Measurements from ENCODE around the gene CEP162.
A peak's percentile ranks its signal among the peaks of the same experiment; 100 is the strongest.
"Not testable (repeated sequence)": the region's sequence is repeated elsewhere in the genome, so short reads cannot be mapped to it uniquely, and the experiment has no call there.

CEP162 gene, protein sequence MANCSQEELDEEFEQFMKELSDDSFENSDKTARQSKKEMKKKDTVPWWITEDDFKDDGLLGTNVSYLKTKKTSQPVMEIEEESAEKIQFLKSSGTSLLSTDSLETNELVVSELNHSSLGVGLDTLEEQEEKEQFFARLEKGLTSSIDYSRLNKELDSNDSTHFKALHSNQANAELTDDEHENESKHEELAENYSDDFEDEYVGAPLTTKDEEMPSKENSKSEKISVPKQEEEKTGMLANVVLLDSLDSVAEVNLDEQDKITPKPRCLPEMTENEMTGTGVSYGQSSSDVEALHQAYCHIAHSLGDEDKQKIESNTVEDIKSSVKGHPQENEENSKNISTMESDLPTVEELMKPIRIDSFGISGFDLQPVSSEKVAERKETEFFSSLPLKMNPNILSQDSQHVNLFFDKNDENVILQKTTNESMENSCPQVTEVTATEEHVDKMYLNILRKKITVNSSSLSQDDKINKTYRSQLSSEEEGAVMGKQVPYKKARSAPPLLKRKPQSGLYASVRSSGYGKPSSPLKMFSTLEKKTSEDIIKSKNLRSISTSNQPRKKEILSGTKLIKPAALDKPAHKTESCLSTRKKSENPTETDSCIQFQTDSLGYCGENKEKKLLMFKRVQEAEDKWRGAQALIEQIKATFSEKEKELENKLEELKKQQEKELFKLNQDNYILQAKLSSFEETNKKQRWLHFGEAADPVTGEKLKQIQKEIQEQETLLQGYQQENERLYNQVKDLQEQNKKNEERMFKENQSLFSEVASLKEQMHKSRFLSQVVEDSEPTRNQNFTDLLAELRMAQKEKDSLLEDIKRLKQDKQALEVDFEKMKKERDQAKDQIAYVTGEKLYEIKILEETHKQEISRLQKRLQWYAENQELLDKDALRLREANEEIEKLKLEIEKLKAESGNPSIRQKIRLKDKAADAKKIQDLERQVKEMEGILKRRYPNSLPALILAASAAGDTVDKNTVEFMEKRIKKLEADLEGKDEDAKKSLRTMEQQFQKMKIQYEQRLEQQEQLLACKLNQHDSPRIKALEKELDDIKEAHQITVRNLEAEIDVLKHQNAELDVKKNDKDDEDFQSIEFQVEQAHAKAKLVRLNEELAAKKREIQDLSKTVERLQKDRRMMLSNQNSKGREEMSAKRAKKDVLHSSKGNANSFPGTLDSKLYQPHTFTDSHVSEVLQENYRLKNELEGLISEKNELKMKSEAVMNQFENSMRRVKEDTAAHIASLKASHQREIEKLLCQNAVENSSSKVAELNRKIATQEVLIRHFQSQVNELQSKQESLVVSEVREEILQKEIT (N-terminal part only)

DNA sequence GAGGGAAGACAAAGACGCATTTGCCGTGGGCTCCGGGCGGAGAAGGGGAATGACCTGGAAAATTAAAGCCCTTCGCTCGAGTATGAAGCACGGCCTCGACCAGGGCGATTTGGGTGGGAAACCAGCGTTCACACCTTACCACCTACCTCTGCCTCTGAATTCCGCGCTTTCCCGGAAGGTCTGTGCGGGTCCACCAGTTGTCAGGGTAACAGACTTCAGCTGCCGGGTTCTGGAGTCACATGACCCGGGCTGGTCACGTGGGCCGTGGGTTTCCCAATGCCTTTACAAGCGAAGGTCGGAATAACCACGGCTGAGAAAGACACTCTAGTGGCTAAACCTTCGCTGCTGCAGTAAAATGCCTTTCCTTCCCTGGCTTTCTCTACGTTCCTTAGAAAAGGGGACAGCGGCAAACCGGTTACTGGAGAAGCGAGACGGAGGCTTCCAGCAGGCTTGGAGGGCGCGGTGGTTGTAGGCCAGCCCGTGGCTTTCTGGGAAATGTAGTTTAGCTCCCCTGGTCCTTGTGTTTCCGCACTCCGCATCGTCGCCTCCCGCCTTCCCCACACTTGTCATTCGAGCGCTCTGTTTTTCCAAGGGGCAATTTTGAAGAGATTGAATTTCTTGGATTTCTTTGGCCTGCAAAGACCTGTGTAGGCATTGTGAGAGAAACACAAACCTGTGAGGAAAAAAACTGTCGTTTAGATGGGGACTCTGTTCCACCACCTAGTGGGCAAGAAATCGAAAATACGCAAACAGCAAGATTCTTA lies at the start of gene CEP162:
Gene CEP162 (minus strand): TSS at position 210 of the 764 bp plus-strand sequence. CDS start 1,250 bp downstream, outside the sequence.
- DNase-seq, result peak; percentile 100

DNA sequence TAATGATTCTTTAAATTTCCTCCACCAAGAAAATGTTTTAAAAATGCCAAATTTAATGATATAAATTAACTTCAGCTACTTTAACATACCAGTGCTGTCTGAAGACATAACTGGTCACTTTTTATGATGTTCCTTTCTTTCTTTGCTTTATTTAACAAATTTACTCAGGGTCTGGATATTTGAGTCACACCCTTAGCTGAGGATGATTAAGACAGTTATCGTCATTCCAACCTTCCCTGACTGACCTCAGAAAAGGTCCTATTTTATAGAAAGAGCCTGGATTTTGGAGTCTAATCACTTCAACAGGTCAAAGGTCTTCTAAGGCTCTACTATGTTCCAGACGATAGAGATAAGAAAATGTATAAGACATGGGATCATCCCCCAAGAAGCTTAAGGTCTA lies 47.4 kb upstream of the CEP162 start:
- no peak for DNase-seq

DNA sequence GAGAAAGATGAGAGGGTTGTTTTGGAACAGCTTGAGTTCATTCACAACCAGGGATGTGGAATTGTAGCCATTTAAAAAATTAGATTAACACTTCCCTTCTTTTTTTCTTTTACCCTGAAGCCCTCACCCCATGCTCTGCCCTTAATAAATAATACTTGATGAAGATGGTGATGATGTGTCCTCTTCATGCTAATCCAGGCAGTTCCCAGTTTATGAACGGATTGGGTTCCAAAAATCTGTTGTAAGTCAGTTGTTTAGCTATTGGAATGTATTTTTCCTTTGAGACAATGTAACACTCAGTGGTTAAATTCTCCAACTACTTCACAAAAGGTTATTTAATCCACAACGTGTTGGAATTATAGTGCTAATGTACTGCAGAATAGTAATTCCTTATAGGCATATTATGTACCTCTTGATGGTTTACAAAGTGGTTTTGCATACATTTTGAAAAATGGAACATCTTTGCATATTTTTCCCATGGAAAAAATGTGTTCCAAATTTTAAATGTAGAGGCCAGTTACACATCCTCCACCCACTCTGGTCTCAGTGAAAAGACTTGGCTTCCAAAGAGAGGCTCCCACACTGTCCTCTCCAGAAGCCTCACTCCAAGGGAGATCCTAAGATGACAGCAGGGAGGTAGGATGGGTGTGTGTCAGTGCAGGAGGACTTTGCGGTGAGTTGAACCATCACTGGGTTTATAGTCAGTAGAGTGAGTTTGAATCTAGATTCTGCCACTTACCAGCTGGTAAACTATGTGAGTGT lies 45.8 kb upstream of the CEP162 start:
- no peak for DNase-seq

DNA sequence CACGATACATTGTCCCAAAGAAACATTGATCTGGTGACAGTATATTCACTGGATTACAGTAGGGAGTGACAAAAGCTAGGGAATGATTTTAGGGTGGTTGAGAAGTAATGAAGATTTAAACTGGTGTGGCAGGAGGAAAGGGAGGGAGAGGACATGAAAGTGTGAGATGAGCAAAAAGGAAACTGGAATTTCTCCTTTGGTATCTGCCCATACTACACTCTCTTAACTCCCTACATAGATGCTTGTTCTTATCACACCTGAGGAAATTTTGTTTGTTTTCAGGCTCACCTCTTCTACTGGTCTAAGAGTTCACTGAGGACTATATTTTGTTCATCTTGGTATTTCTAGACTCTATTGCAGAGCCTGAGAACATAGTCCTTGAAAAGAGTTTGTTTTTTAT lies 44.9 kb upstream of the CEP162 start:
- DNase-seq, result no peak

DNA sequence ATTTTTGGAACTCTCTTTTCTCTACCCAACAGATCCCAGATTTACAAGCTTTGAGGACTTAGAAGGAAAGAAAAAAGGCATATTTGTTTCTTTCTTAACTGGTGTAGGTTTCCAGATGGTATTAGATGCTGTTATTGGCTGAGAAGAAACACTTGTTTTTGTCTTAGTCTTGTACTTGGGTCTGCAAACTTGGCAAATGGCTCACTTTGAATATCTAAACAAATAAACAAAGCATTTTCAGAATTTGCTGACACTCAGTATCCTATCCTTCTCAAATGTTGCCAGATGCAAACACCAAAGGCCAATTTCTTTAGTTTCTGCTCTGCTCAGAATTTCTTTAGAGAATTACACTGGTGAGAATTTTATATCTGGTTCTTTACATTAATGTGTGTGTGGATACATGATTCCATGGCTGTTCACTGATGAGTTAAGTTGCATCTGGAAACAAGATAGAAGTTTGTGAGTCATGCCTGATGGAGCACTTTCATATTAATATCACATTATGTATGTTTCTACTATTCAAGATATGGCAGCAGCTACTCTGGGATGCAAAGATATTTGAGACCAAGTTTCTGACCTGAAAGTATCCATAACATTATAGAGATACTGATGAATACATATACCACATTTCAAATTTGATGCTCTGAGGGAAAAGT lies 43.7 kb upstream of the CEP162 start:
- DNase-seq, result no peak

DNA sequence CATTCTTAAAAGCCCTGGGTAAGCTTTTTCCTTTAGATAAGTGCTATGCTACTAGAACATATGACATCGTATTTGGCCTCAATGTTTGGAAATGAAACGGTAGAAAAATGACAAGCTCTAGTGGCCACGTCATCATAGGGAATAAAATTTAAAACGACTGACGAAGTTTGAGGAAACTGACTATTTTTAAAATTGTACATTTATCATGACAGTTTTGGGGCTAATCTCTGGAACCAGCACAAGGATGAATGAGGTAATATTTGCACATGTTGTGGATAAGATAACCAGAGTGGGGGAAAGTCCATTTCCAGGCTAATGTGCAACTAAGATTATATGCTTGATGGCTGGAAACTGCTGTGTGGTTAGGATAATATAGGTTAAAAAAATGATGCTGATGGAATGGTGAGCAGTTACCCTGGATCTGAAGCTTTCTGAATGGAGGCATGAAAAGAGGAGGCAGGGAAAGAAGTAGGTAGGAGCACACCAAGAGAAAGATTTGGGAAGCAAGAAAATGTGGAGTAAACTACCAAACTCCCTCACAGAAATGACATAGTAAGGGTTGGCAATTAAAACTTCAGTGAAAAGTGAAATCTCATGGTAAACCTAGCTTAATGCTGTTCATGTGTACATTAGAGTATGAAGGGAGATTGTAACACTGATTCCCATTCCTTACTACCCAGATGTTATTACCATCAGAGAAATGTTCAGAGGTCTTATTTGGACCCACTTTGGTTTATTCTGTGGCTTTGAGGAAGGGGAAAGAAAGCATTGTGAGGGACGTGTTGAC lies 42.7 kb upstream of the CEP162 start:
- DNase-seq, result no peak

DNA sequence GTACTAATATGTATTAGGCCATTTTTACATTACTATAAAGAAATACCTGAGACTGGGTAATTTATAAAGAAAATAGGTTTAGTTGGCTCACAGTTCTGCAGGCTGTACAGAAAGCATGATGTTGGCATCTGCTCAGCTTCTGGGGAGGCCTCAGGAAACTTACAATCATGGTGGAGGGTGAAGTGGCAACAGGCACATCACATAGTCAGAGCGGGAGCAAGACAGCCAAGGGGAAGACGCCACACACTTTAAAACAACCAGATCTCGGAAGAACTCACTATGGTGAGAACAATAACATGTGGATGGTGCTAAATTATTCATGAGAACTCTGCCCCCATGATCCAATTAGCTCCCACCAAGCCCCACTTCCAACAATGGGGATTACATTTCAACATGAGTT lies 41.3 kb upstream of the CEP162 start:
- no peak for DNase-seq

DNA sequence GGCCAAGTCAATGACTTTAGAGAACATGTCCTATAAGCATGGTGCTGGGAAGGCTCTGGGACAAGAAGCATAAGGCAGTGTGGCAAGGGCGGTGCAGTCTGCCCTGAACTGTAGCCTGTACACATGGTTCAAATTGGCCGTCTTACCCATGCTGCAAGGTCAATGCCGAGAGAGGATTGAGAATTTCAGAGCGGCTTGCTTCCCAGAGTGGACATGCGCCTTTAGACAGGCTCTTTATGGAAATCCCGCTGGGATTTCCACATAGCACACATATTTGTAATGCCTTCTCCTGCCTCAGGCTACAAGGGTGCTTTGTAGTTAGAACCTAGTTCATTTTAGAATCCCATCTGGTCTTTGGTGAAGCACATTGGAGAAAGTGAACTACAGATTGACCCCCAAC lies 36.1 kb upstream of the CEP162 start:
- DNase-seq, result no peak

DNA sequence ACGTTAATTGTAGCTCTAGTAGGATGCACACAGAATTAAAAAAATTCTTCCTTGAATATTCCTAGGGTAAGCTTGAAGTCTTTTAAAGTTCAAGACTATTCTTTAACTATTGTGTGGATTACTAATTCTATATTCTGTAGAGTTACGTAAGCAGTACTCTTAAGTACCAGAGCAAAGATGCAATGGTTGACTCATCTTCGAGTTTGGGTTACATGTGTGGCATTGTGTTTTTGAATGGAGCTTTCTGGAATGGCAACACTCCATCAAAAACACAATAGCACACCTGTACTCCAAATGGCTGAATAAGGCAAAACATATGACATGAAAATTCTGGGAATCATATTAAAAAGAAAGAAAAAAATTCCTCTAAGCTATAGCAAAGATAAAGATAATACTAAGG lies 33.5 kb upstream of the CEP162 start:
- DNase-seq, result no peak

DNA sequence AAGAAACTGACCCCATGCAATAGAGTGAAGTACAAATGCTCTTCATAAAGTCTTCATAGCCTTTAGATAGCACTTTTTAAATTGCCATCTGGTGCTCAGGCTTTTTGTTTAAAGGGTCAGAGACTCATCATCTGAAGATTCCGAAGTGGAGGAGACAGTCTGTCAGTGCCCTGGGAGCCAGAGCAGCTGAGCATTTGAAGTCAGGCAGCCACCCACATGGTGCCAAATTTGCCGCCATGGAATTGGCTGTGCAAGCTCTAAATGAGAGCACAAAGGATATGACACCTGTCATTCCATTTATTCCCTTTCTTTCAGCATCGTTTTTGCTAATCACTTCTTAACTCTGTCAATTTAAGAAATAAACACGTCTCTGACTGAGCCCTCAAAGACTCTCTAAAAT lies 32.8 kb upstream of the CEP162 start:
- DNase-seq, result peak; percentile 55

DNA sequence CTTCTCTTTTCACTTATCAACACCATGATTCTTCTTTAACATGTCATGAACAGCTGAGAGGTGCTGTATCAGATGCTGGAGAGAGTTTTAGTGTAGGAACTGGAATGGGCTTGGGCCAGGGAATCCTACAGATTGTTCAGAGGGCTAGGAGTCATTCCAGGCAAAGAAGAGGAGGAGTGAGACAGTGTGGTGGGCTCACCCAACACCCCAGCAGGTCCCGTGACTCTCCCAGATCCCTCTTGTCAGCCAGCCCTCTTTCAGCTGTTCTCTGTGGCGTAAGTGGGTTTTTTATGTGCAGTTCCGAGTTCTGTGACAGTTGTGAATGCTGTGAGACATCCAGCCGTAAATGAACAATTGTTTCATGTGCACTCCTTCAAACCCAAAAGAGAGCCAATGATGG lies 31.4 kb upstream of the CEP162 start:
- DNase-seq, result no peak

DNA sequence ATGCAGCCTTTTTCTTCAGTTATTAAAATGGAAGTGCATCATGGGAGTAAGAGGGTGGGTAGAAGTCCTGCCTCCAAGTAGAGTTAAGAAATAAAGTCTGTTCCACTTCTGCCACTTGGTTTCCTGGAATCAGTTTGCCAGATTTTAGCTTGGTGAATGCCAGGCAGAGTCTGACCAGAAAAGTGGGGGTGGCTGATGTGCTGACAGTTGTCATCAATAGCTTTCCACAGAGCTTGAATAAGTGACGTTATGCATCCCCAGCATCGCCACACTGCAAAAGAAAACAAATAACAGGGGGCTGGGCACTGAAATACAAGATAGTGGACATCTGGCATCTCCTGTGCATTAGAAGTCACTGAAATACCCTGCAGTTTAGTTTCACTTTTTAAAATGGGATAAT lies 30.8 kb upstream of the CEP162 start:
- no peak for DNase-seq

DNA sequence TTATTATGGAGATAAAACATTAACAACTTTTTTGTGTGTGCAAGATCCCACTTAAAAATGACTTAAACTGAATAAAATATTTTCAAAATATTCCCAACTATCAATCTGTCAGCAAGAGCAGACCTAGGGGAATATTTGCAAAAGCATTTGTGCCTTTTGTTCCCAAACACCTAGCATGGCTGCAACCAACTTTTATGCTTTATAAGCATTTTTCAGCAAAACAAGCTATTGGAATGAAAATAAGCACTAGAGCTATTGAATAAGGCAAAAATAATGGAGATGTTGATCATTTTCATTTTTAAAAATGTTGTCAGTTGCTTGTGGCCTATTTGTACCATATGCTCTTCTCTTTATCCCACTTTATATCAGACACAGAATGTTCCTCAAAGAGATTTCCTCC lies 28.2 kb upstream of the CEP162 start:
- no peak for DNase-seq

DNA sequence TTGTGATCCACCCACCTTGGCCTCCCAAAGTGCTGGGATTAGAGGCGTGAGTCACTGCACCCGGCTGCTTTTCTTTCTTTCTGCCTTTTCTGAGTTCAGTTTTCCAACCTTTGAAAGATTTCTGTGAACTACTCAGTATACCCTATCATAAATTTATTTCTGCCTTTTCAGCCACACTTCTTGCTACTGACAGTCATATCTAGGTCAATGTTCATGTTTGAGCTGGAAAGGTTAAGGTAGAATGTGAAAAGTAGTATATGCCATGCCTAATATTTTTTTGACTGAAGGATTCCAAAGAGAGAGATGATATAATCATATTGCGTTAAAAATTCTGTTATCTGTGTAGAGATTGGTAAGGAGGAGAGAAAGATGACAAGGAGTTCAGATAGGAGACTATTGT lies 25.9 kb upstream of the CEP162 start:
- no peak for DNase-seq

DNA sequence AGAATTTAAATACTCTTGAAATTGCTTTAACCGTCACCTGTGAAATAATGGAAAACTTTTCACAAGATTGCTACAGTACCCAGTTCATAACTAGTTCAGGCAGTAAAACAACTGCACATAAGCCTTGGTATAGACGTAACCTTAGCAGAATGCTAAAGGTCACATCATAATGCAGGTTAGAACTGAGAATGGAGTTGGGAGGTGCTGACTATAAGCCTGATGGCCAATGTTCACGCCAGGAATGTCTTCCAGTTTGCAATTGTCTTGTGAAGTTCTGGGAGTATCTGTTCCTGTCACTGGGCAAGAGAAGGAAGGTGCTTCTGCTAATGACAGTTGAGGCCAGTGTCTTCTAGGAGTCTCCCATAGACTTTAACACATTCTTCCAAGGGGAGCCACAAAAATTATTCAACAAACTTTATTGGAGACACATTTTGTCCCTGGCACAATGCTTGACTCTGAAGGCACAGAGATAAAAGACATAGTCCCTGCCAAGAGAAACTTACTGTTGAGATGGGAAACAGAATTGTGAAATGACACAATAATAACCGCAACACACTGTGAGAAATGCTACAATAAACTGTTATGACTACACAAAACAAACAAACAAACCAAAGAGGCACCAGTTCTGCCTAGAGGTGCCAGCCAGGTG lies 24.6 kb upstream of the CEP162 start:
- DNase-seq, result no peak

DNA sequence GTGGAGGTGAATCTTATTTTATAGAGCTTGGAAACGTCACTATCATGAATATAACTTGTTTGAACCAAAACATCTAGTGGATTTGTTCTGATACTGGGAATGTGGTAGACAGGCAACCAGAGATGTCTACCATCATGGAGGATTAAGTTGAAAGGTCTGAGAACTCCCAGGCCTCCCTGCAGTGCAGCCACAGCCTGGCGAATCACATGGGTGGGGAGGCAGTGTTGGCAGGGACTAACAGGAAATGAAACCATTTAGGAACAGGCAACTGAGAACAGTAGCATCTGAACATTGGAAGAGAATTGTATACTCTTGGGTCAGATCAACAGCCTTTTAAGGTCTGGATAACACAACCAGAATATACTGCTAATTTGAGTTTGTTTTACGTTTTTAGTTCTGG lies 22.3 kb upstream of the CEP162 start:
- no peak for DNase-seq

DNA sequence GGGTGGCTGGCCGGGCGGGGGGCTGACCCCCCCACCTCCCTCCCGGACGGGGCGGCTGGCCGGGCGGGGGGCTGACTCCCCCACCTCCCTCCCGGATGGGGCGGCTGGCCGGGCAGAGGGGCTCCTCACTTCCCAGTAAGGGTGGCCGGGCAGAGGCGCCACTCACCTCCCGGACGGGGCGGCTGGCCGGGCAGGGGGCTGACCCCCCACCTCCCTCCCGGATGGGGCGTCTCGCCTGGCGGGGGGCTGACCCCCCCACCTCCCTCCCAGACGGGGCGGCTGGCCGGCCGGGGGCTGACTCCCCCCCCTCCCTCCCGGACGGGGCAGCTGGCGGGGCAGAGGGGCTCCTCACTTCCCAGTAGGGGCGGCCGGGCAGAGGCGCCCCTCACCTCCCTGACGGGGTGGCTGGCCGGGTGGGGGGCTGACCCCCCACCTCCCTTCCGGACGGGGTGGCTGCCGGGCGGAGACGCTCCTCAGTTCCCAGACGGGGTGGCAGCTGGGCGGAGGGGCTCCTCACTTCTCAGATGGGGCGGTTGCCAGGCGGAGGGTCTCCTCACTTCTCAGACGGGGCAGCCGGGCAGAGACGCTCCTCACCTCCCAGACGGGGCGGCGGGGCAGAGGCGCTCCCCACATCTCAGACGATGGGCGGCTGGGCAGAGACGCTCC lies 17.1 kb upstream of the CEP162 start:
- not testable (repeated sequence) for DNase-seq

DNA sequence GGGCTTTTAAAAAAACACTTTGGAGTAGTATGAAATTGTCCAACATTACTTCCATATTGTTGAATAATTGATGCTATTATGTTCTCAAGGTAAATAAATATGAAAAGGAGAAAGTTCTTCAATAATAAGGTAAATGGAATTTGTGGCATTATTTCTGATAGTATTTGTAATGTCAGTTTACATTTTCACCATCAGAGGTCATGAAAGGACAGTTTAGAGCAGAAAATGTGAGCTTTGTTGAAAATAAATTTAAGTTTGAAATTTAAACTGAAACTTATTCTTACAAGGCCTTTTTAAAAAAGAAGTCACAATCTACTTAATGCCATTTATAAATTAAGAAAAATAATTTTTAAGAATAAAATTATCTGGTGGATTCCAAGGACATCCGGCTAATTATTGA lies 15.8 kb upstream of the CEP162 start:
- DNase-seq, result no peak

DNA sequence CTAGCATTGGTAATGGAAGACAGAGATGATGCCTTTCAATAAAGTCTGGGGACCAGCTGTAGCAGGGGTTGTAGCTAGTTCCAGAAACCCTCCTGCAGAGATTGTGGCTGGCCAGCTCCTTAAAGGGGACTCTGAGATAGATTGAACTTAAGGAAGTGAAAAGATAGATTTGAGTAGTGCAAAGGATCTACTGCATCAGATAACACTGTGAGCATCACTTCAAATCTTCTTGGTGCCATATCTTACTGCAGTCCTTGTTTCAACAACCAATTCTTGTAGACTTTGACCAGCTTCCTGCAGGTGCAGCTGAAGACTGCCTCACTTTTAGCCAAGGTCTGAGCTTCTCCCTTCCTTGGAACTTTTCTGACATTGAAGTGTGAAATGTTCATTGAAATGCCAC lies 14.8 kb upstream of the CEP162 start:
- DNase-seq, result no peak
